ENCODE data around the gene PPP6R2.

DNA sequence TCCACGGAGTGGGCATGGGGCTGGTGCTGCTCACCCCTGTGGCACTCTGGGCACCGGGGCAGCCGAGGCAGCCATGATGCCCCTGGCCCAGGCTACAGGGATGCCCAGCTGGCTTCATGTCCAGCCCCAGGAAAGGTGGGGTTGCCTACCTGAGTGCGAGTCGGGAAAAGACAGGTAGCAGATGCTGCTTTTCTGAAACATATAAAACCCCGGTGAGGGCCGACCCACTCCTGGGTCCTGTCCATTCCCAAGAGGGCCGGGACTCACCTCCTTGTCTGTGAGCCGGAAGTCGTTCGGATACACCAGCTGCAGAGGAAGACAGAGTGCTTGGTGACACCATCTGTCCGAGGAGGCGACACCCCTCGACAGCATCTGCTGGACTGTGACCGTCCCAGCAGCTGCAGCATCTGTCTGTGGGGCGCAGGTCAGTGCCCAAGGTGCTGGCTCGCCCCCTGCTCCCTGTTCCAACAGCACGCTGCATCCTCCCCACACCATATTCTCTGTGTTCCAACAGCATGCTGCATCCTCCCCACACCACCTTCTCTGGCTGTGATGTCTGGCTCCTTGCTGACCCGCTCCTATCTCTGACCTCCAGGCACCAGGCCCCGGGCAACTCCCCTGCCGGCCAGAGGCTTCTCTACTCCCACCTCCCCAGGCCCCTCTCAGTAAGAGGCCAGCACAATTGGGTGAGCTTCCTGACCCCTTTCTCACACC is 24.3 kb upstream of the PPP6R2 start:
- no peak for TF ChIP-seq CTCF (IDR thresholded peaks at IDR 0.05; ENCODE audit: low read depth, low read length, poor library complexity, severe bottlenecking)
- TF ChIP-seq EZH2phosphoT487 (IDR thresholded peaks at IDR 0.05; ENCODE audit: borderline replicate concordance, low read length), result no peak

Data from DOHH2 (cell line).